ENCODE measurements around the gene FABP6. TPM values are rescaled to one million over a fixed set of nuclear protein-coding genes. Genes with fewer than 3 reads are reported as not detected.

The FABP6 gene
- total RNA-seq (not detected), polyA plus RNA-seq (not detected)

- Histone ChIP-seq H3K9me3 (ENCODE audit: control insufficient read depth in 4 of 4, low read length in 3 of 4) (no peaks in the 10 kb centered on the region), H3K4me3 (ENCODE audit: low read depth in 1 of 3, low read length in 3 of 3) (no peak within 1 kb of the TSS), H3K4me1 (ENCODE audit: control insufficient read depth in 4 of 4, insufficient read depth in 4 of 4, low read length in 3 of 4) (no peaks in the 10 kb centered on the region), H3K9ac (ENCODE audit: low read depth in 1 of 2, low read length in 2 of 2) (no peak within 1 kb of the TSS), H3K27ac (ENCODE audit: low read depth in 1 of 2, low read length in 2 of 2) (no peak within 1 kb of the TSS), H3K36me3 (ENCODE audit: control insufficient read depth in 4 of 4, insufficient read depth in 3 of 4, low read depth in 1 of 4, low read length in 3 of 4) (no peaks in the 10 kb centered on the region), H3K27me3 (ENCODE audit: control insufficient read depth in 4 of 4, insufficient read depth in 4 of 4, low read length in 3 of 4) (no peaks in the 10 kb centered on the region)
- 70% methylated on average over 7 of the region's 7 CpGs for WGBS
- TF ChIP-seq RAD21 (IDR thresholded peaks at IDR 0.05) (no peak), CTCF (IDR thresholded peaks at IDR 0.05; ENCODE audit: low read depth, low read length, missing input control) (no peak), HNF4G (IDR thresholded peaks at IDR 0.05) (no peak), SP1 (IDR thresholded peaks at IDR 0.05) (no peak), REST (IDR thresholded peaks at IDR 0.05) (no peak), FOXA1 (IDR thresholded peaks at IDR 0.05) (no peak), NR2F2 (IDR thresholded peaks at IDR 0.05) (no peak), GABPA (IDR thresholded peaks at IDR 0.05 in 1 of 2, conservative IDR thresholded peaks at IDR 0.05 in 1 of 2) (no peak), FOXA2 (IDR thresholded peaks at IDR 0.05) (no peak), YY1 (IDR thresholded peaks at IDR 0.05) (no peak)
- TF ChIP-seq, protein P1, sequence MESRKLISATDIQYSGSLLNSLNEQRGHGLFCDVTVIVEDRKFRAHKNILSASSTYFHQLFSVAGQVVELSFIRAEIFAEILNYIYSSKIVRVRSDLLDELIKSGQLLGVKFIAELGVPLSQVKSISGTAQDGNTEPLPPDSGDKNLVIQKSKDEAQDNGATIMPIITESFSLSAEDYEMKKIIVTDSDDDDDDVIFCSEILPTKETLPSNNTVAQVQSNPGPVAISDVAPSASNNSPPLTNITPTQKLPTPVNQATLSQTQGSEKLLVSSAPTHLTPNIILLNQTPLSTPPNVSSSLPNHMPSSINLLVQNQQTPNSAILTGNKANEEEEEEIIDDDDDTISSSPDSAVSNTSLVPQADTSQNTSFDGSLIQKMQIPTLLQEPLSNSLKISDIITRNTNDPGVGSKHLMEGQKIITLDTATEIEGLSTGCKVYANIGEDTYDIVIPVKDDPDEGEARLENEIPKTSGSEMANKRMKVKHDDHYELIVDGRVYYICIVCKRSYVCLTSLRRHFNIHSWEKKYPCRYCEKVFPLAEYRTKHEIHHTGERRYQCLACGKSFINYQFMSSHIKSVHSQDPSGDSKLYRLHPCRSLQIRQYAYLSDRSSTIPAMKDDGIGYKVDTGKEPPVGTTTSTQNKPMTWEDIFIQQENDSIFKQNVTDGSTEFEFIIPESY (IDR thresholded peaks at IDR 0.05): no peak
- TF ChIP-seq, protein P2, sequence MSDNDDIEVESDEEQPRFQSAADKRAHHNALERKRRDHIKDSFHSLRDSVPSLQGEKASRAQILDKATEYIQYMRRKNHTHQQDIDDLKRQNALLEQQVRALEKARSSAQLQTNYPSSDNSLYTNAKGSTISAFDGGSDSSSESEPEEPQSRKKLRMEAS (IDR thresholded peaks at IDR 0.05): no peak
- no peak for DNase-seq (ENCODE audit: low spot score)
Observed at GRCh38 chr5:160229190-160229742, at the start of gene FABP6. Gene FABP6 (plus strand): TSS chr5:160229506. CDS start chr5:160229558, 52 bp downstream.

DNA sequence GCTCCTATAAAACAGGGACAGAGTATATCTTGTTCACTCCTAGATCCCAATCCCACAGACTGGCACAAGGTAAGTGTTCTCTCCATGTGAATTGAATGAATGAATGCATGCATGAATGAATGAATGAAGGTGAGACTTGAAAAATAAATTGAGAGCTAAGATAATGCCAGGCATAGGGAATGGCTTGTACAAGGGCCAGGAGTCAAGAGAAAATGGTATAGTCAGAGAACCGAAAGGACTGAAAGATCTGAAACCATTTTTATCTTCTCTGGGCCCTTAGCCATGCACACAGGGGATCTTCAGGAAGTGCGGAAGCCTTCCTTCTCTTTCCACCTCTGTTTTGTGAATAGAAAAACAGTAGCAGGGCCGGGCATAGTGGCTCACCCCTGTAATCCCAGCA is 48.4 kb upstream of the FABP6 start:
- Histone ChIP-seq H3K36me3 (ENCODE audit: control insufficient read depth in 4 of 4, insufficient read depth in 3 of 4, low read depth in 1 of 4, low read length in 3 of 4) (no peaks in the 10 kb centered on the region), H3K27me3 (ENCODE audit: control insufficient read depth in 4 of 4, insufficient read depth in 4 of 4, low read length in 3 of 4) (no peaks in the 10 kb centered on the region), H3K4me1 (ENCODE audit: control insufficient read depth in 4 of 4, insufficient read depth in 4 of 4, low read length in 3 of 4) (no peaks in the 10 kb centered on the region), H3K9me3 (ENCODE audit: control insufficient read depth in 4 of 4, low read length in 3 of 4) (no peaks in the 10 kb centered on the region), H3K4me3 (ENCODE audit: low read depth in 1 of 3, low read length in 3 of 3) (no peak overlapping the region), H3K27ac (ENCODE audit: low read depth in 1 of 2, low read length in 2 of 2) (no peak overlapping the region), H3K9ac (ENCODE audit: low read depth in 1 of 2, low read length in 2 of 2) (no peak overlapping the region)
- no peak for DNase-seq (ENCODE audit: low spot score)
- WGBS: 67% methylated on average over 3 of the region's 3 CpGs
- TF ChIP-seq GABPA (IDR thresholded peaks at IDR 0.05 in 1 of 2, conservative IDR thresholded peaks at IDR 0.05 in 1 of 2): no peak
- no peak for TF ChIP-seq JUND (IDR thresholded peaks at IDR 0.05)
- TF ChIP-seq, protein P1 (IDR thresholded peaks at IDR 0.05): no peak
- no peak for TF ChIP-seq FOXA2 (IDR thresholded peaks at IDR 0.05)
- no peak for TF ChIP-seq NR2F2 (IDR thresholded peaks at IDR 0.05)
